DOHH2 (cell line): ENCODE measurements around the gene CYP4F22.

Experiments used
- H3F3A ChIP-seq: fragments of 200-600 bp; sonication (generic), shearing (Covaris generic); 2 replicates; pipeline ENCODE4 v1.6.0; 2016; ENCODE audit warnings: antibody characterized with exemption, mild to moderate bottlenecking; ENCODE audit not compliant: control insufficient read depth, insufficient read depth
- H3K27ac ChIP-seq: fragments of 200-600 bp; sonication (generic); 2 replicates; pipeline ENCODE4 v1.5.1; 2014; ENCODE audit warnings: low read depth, mild to moderate bottlenecking, low read length, moderate library complexity
- H3K27me3 ChIP-seq: fragments of 200-600 bp; sonication (generic); 2 replicates; pipeline ENCODE4 v1.6.1; 2014; ENCODE audit warnings: mild to moderate bottlenecking, low read length, mixed read lengths; ENCODE audit not compliant: control insufficient read depth
- H3K36me3 ChIP-seq: fragments of 200-600 bp; sonication (generic); 2 replicates; pipeline ENCODE4 v1.6.1; 2014; ENCODE audit warnings: mild to moderate bottlenecking, low read length, moderate library complexity, mixed read lengths; ENCODE audit not compliant: control insufficient read depth
- H3K4me1 ChIP-seq: fragments of 200-600 bp; sonication (generic); 2 replicates; pipeline ENCODE4 v1.6.1; 2014; ENCODE audit warnings: mild to moderate bottlenecking, low read length, mixed read lengths; ENCODE audit not compliant: control insufficient read depth
- H3K4me2 ChIP-seq: fragments of 200-600 bp; sonication (generic); 2 replicates; pipeline ENCODE4 v1.6.0; 2014; ENCODE audit warnings: mild to moderate bottlenecking, low read length, moderate library complexity
- H3K4me3 ChIP-seq: fragments of 200-600 bp; sonication (generic); 2 replicates; pipeline ENCODE4 v1.5.1; 2014; ENCODE audit warnings: mild to moderate bottlenecking, low read length, mixed read lengths
- H3K79me2 ChIP-seq: fragments of 200-600 bp; sonication (generic); 2 replicates; pipeline ENCODE4 v1.6.1; 2014; ENCODE audit warnings: mild to moderate bottlenecking, low read length, mixed read lengths; ENCODE audit not compliant: control insufficient read depth
- H3K9me2 ChIP-seq: fragments of 200-600 bp; sonication (generic); replicated peaks from 2 replicates; pipeline ENCODE4 v1.6.1; 2014; ENCODE audit warnings: mild to moderate bottlenecking, low read length, mixed read lengths; ENCODE audit not compliant: control insufficient read depth
- H3K9me3 ChIP-seq: fragments of 200-600 bp; sonication (generic); 2 replicates; pipeline ENCODE4 v1.6.1; 2014; ENCODE audit warnings: antibody characterized with exemption, low read length, mixed read lengths; ENCODE audit not compliant: control insufficient read depth, insufficient read depth
- H4K20me1 ChIP-seq: fragments of 200-600 bp; sonication (generic); 2 replicates; pipeline ENCODE4 v1.6.0; 2014; ENCODE audit warnings: low read depth, mild to moderate bottlenecking, antibody characterized with exemption, low read length, moderate library complexity; ENCODE audit not compliant: control insufficient read depth, insufficient read depth
- CTCF ChIP-seq: fragments of 200-600 bp; sonication (generic); IDR thresholded peaks from one replicate; pipeline ENCODE4 v1.5.1; 2014; ENCODE audit warnings: antibody characterized with exemption, mild to moderate bottlenecking, low read depth, low read length; ENCODE audit not compliant: poor library complexity, severe bottlenecking
- EZH2phosphoT487 ChIP-seq: fragments of 200-600 bp; sonication (generic); IDR thresholded peaks from 2 replicates; pipeline ENCODE4 v1.6.1; 2017; ENCODE audit warnings: borderline replicate concordance, mild to moderate bottlenecking, antibody characterized with exemption, low read length, moderate library complexity, mixed read lengths

The CYP4F22 gene

DNA sequence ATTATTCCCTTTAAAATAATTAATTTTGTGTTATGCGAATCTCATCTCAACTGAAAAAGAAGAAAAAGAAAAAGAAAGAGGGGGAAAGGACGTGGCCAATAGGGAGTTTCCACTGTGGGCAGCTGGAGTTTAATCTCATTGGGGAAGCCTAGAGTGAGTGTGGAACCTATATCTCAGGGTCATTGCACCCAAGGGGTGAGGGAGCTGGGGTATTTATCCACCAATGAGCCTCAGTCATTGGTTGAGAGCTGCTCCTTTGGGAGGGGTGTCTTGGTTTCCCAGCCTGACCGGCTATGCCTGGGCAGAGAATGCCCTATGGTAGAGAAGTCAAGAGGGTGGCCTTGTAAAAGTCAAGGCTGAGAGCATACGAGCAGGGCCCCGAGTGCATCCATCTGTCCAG lies 16.5 kb downstream of the CYP4F22 start:
- H3K27ac ChIP-seq: no peak overlapping the region
- no peak overlapping the region for H3K4me3 ChIP-seq
- no peaks in the 10 kb centered on the region for H4K20me1 ChIP-seq
- no peaks in the 10 kb centered on the region for H3K4me1 ChIP-seq
- no peaks in the 10 kb centered on the region for H3F3A ChIP-seq
- no peaks in the 10 kb centered on the region for H3K27me3 ChIP-seq
- H3K9me3 ChIP-seq: no peaks in the 10 kb centered on the region
- no peaks in the 10 kb centered on the region for H3K9me2 ChIP-seq
- no peaks in the 10 kb centered on the region for H3K79me2 ChIP-seq
- H3K4me2 ChIP-seq: no peak overlapping the region
- H3K36me3 ChIP-seq: no peaks in the 10 kb centered on the region
- TF ChIP-seq EZH2phosphoT487: no peak
- TF ChIP-seq CTCF: no peak

DNA sequence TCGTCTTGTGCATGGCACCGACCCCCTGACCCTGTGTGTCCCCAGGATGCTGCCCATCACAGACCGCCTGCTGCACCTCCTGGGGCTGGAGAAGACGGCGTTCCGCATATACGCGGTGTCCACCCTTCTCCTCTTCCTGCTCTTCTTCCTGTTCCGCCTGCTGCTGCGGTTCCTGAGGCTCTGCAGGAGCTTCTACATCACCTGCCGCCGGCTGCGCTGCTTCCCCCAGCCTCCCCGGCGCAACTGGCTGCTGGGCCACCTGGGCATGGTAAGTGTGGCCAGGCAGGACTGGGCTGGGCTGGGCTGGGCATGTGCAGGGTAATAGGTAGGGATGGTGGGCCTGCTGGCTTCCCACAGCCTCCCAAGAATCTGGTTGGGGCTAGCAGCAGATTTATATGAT lies 17.0 kb downstream of the CYP4F22 start:
- H3F3A ChIP-seq: no peaks in the 10 kb centered on the region
- H3K4me2 ChIP-seq: no peak overlapping the region
- H3K27me3 ChIP-seq: no peaks in the 10 kb centered on the region
- no peaks in the 10 kb centered on the region for H3K9me2 ChIP-seq
- H4K20me1 ChIP-seq: no peaks in the 10 kb centered on the region
- H3K27ac ChIP-seq: no peak overlapping the region
- H3K36me3 ChIP-seq: no peaks in the 10 kb centered on the region
- no peaks in the 10 kb centered on the region for H3K4me1 ChIP-seq
- TF ChIP-seq CTCF: no peak
- no peak for TF ChIP-seq EZH2phosphoT487
- H3K79me2 ChIP-seq: no peaks in the 10 kb centered on the region
- H3K9me3 ChIP-seq: no peaks in the 10 kb centered on the region; the same call in 1 of the 2 replicates
- no peak overlapping the region for H3K4me3 ChIP-seq

- no peaks in the 10 kb centered on the region for H3F3A ChIP-seq
- H3K9me3 ChIP-seq: no peaks in the 10 kb centered on the region; the same call in 1 of the 2 replicates
- H3K4me3 ChIP-seq: no peak overlapping the region
- H3K9me2 ChIP-seq: no peaks in the 10 kb centered on the region
- no peak overlapping the region for H3K27ac ChIP-seq
- TF ChIP-seq CTCF: no peak
- no peak for TF ChIP-seq EZH2phosphoT487
- no peaks in the 10 kb centered on the region for H3K79me2 ChIP-seq
- no peaks in the 10 kb centered on the region for H3K4me1 ChIP-seq
- no peak overlapping the region for H3K4me2 ChIP-seq
- H4K20me1 ChIP-seq: no peaks in the 10 kb centered on the region
- H3K36me3 ChIP-seq: no peaks in the 10 kb centered on the region
- H3K27me3 ChIP-seq: no peaks in the 10 kb centered on the region
Observed at GRCh38 chr19:15526408-15526807, 18.1 kb downstream of the CYP4F22 start.

DNA sequence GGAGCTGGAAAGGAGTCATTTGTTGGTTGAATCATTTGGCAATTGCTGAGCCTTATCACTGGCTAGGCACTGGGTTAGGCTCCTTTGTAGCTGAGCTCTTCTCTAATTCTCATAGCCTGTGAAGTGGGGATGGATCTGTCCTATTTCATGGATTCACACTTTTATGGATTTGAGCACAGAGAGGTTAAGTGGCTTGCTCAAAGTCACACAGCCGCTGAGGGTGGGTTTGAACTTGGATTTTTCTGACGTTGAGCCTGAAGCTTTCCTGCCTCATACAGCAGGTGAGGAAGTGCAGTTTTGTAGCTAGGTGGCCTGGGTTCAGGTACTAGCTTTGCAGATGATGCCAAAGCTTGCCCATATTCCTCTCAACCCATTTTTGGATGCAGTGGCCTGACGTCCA lies 19.4 kb downstream of the CYP4F22 start:
- TF ChIP-seq CTCF (no peak), EZH2phosphoT487 (no peak)
- H3K27ac ChIP-seq: no peak overlapping the region
- no peaks in the 10 kb centered on the region for H3F3A ChIP-seq
- H3K79me2 ChIP-seq: no peaks in the 10 kb centered on the region
- no peak overlapping the region for H3K4me3 ChIP-seq
- H3K36me3 ChIP-seq: no peaks in the 10 kb centered on the region
- no peaks in the 10 kb centered on the region; the same call in 1 of the 2 replicates for H3K9me3 ChIP-seq
- H3K4me2 ChIP-seq: no peak overlapping the region
- H3K27me3 ChIP-seq: no peaks in the 10 kb centered on the region
- no peaks in the 10 kb centered on the region for H3K4me1 ChIP-seq
- H3K9me2 ChIP-seq: no peaks in the 10 kb centered on the region
- H4K20me1 ChIP-seq: no peaks in the 10 kb centered on the region
